Measurements from ENCODE around the gene UPK3A. TPM values are rescaled to one million over a fixed set of nuclear protein-coding genes. Genes with fewer than 3 reads are reported as not detected.

The UPK3A gene
- total RNA-seq, 4 donors from 2014 or later = 0.79 TPM; not detected in 3

DNA sequence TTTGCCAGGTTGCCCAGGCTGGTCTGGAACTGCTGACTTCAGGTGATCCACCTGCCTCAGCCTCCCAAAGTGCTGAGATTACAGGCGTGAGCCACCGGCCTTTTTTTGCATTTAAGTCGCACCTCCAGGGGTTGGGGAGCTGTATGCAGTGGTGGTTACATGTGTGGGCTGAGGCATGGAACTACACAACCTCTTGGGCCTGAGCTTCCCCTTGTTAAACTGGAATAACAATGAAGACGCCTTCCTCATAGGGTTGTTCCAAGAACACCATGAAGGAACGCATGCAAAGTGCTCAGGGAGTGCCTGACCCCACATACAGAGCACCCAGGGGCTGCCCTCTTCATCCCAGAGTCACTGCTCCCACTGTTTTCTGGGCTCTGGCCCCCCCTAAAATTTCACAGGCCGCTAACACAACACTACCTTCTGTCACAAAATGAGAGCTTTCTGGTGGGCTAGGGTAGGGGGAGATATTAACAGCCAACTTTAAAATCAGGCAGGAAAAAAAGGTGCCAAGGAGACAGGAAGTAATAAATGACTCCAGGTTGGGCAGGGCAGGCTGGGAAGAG lies 23.7 kb downstream of the UPK3A start:
- 89% methylated on average over 6 of the region's 6 CpGs; no CpG with 5 or more reads in 1 of the 2 donors for WGBS, 2 donors (ENCODE audit: low coverage in 1 of 2)
- Histone ChIP-seq H3K4me1 (peaks cover 11 to 32% (median 29%) of the 10 kb centered on the region in 4 donors), H3K27me3 (no peaks in the 10 kb centered on the region), H3K27ac (peak overlapping the region; percentile 85 to 92 (median 88)), H3K4me3 (peak overlapping the region in 1 of 4 donors; percentile 78), H3K9me3 (no peaks in the 10 kb centered on the region), H3K36me3 (no peaks in the 10 kb centered on the region)
- no peak for DNase-seq
- in situ Hi-C loops (cut with MboI; ENCODE audit: low pct_ligation_motif_present in 1 of 4, low pct_unique_long_range_greater_than_20kb in 1 of 4, low sequenced_read_pairs in 3 of 4) = no loop called here
- TF ChIP-seq, protein P1, sequence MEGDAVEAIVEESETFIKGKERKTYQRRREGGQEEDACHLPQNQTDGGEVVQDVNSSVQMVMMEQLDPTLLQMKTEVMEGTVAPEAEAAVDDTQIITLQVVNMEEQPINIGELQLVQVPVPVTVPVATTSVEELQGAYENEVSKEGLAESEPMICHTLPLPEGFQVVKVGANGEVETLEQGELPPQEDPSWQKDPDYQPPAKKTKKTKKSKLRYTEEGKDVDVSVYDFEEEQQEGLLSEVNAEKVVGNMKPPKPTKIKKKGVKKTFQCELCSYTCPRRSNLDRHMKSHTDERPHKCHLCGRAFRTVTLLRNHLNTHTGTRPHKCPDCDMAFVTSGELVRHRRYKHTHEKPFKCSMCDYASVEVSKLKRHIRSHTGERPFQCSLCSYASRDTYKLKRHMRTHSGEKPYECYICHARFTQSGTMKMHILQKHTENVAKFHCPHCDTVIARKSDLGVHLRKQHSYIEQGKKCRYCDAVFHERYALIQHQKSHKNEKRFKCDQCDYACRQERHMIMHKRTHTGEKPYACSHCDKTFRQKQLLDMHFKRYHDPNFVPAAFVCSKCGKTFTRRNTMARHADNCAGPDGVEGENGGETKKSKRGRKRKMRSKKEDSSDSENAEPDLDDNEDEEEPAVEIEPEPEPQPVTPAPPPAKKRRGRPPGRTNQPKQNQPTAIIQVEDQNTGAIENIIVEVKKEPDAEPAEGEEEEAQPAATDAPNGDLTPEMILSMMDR (IDR thresholded peaks at IDR 0.05) = no peak
- TF ChIP-seq EP300 (IDR thresholded peaks at IDR 0.05; ENCODE audit: low read depth) (no peak), POLR2AphosphoS5 (IDR thresholded peaks at IDR 0.05) (no peak)
- intact Hi-C loops (cut with DNase I; ENCODE audit: low total_unique reads) = no loop called here

- peaks cover 11 to 35% (median 30%) of the 10 kb centered on the region in 4 donors for H3K4me1 ChIP-seq
- TF ChIP-seq EP300 (IDR thresholded peaks at IDR 0.05; ENCODE audit: low read depth) = no peak
- TF ChIP-seq, protein P1 (IDR thresholded peaks at IDR 0.05) = peak in 1 of 5 experiments; percentile 11
- TF ChIP-seq POLR2A (IDR thresholded peaks at IDR 0.05) = no peak
- no peak for TF ChIP-seq POLR2AphosphoS5 (IDR thresholded peaks at IDR 0.05)
- in situ Hi-C loops (cut with MboI; ENCODE audit: low pct_ligation_motif_present in 1 of 4, low pct_unique_long_range_greater_than_20kb in 1 of 4, low sequenced_read_pairs in 3 of 4) = no loop called here
- H3K27me3 ChIP-seq = no peaks in the 10 kb centered on the region
- peak overlapping the region; percentile 85 to 92 (median 88) for H3K27ac ChIP-seq
- peak; percentile 42 for DNase-seq
- H3K9me3 ChIP-seq = no peaks in the 10 kb centered on the region
- H3K36me3 ChIP-seq = no peaks in the 10 kb centered on the region
- 47 to 57% methylated on average over 6 to 25 of the region's 25 CpGs for WGBS, 2 donors (ENCODE audit: low coverage in 1 of 2)
- peak overlapping the region; percentile 8 to 80 (median 75) for H3K4me3 ChIP-seq
- intact Hi-C loops (cut with DNase I; ENCODE audit: low total_unique reads) = no loop called here
Observed at GRCh38 chr22:45308957-45309421, 24.2 kb downstream of the UPK3A start.

- Histone ChIP-seq H3K27ac (peak within 1 kb of the TSS; percentile 85 to 92 (median 88)), H3K36me3 (no peaks in the 10 kb centered on the region), H3K9me3 (no peaks in the 10 kb centered on the region), H3K4me3 (peak within 1 kb of the TSS; percentile 72 to 80 (median 76)), H3K4me1 (peaks cover 11 to 41% (median 31%) of the 10 kb centered on the region in 4 donors), H3K27me3 (no peaks in the 10 kb centered on the region)
- WGBS, 2 donors (ENCODE audit: low coverage in 1 of 2) = 0 to 6% methylated on average over 1 to 8 of the region's 95 CpGs
- TF ChIP-seq POLR2AphosphoS5 (IDR thresholded peaks at IDR 0.05) (peak; percentile 66 to 79 (median 77)), EP300 (IDR thresholded peaks at IDR 0.05; ENCODE audit: low read depth) (no peak), POLR2A (IDR thresholded peaks at IDR 0.05) (peak; percentile 72)
- intact Hi-C loops (cut with DNase I; ENCODE audit: low total_unique reads) (loop anchor here (10.0 kb wide), 2 partner anchors 245 to 945 kb away; partner anchors contain the start of gene CDPF1), in situ Hi-C loops (cut with MboI; ENCODE audit: low pct_ligation_motif_present in 1 of 4, low pct_unique_long_range_greater_than_20kb in 1 of 4, low sequenced_read_pairs in 3 of 4) (no loop called here)
- peak; percentile 97 for DNase-seq
Observed at GRCh38 chr22:45309422-45310227, 24.9 kb downstream of the UPK3A start, which contains the start of gene FAM118A. Gene FAM118A, plus strand, starts transcription at chr22:45309934. Its CDS starts 12,446 bp downstream, at chr22:45322380.

- in situ Hi-C loops (cut with MboI; ENCODE audit: low pct_ligation_motif_present in 1 of 4, low pct_unique_long_range_greater_than_20kb in 1 of 4, low sequenced_read_pairs in 3 of 4) = no loop called here
- no peaks in the 10 kb centered on the region for H3K36me3 ChIP-seq
- DNase-seq = no peak
- peaks cover 11 to 44% (median 31%) of the 10 kb centered on the region in 4 donors for H3K4me1 ChIP-seq
- H3K4me3 ChIP-seq = peak overlapping the region; percentile 72 to 80 (median 76)
- H3K27ac ChIP-seq = peak overlapping the region; percentile 85 to 92 (median 88)
- intact Hi-C loops (cut with DNase I; ENCODE audit: low total_unique reads) = loop anchor here (10.0 kb wide), 2 partner anchors 244 to 944 kb away; partner anchors contain the start of gene CDPF1
- H3K9me3 ChIP-seq = no peaks in the 10 kb centered on the region
- no peak for TF ChIP-seq POLR2A (IDR thresholded peaks at IDR 0.05)
- TF ChIP-seq, protein P1 (IDR thresholded peaks at IDR 0.05) = no peak
- TF ChIP-seq EP300 (IDR thresholded peaks at IDR 0.05; ENCODE audit: low read depth) = no peak
- TF ChIP-seq POLR2AphosphoS5 (IDR thresholded peaks at IDR 0.05) = no peak
- WGBS, 2 donors (ENCODE audit: low coverage in 1 of 2) = 11 to 35% methylated on average over 7 to 33 of the region's 33 CpGs
- no peaks in the 10 kb centered on the region for H3K27me3 ChIP-seq
Observed at GRCh38 chr22:45310331-45310976, 25.7 kb downstream of the UPK3A start.
